D721Med (cell line): ENCODE results near the gene TMEM74B.

ENCODE experiments used
- DNase-seq: peaks from one replicate; pipeline ENCODE4 v3.0.0; 2011; ENCODE audit warnings: low spot score; ENCODE audit not compliant: insufficient read length
- FAIRE-seq: peaks from 2 replicates; lab custom pipeline; 2011; peaks lifted over from hg19 to GRCh38; lab: Jason Lieb, UNC
- CTCF ChIP-seq: IDR thresholded peaks from 2 replicates; pipeline ENCODE4 v1.5.1; 2012; ENCODE audit warnings: mild to moderate bottlenecking, control low read depth; ENCODE audit not compliant: insufficient read depth; ENCODE audit errors: missing control alignments

Gene TMEM74B

DNA sequence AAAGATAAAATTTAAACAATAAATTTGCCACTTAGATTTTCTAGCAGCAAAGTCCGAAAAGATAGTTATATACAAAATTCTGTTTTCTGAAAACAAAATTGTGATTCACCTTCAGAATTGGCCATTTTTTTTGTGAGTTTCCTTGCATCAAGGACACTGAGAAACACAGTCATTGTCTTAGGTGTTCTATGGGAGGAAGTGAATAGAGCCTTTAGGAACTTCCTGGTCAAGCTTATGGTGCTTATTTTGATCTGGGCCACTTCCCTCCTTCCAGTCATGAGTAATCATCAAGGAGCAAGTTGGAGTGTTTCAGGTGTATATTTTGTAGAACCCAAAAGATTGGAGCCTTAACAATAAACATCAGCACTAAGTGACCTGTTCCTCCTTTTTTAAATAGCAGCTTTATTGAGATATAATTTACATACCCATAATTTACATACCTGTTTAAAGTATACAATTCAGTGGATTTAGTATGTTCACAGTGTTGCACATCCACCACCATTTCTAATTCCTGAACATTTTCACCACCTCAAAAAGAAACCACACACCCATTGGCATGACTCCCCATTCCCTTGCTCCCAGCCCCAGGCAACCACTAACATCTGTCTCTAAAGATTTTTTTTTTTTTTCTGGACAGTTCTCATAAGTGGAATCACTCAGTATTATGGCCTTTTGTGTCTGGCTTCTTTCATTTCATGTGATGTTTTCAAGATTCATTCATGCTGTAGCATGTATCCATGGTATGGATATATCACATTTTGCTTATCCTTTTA is 17.6 kb downstream of the TMEM74B start:
- no peak for FAIRE-seq

DNA sequence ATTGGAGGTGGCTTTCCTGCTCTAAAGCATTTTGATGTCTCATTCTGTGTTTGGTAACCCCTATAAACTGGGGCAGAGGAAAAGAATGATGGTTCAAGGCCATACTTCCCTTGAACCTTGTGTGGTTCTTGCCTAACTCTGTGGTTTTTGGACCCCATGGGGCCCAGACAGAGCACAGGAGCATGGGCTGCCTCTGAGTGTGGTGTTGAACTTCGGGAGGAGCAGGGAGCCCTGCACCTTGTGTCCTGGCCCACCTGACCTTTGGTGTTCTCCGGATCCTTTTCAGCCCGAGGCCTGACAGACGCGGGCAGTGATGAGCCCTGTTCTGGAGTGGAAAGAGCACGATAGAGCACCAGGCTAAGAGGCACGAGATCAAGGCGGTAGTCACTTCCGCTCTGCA is 18.8 kb downstream of the TMEM74B start:
- FAIRE-seq, result no peak
- DNase-seq, result no peak
- no peak for TF ChIP-seq CTCF

More for the DNA sequence above, 17.6 kb downstream of the TMEM74B start:
- TF ChIP-seq CTCF, result no peak
- no peak for DNase-seq

GRCh38 chr20:1165521-1165920 is 19.3 kb downstream of the TMEM74B start:
- DNase-seq (no peak), FAIRE-seq (no peak)
- TF ChIP-seq CTCF, result no peak

GRCh38 chr20:1164871-1165270 is 19.9 kb downstream of the TMEM74B start:
- FAIRE-seq (no peak), DNase-seq (no peak)
- TF ChIP-seq CTCF, result no peak

DNA sequence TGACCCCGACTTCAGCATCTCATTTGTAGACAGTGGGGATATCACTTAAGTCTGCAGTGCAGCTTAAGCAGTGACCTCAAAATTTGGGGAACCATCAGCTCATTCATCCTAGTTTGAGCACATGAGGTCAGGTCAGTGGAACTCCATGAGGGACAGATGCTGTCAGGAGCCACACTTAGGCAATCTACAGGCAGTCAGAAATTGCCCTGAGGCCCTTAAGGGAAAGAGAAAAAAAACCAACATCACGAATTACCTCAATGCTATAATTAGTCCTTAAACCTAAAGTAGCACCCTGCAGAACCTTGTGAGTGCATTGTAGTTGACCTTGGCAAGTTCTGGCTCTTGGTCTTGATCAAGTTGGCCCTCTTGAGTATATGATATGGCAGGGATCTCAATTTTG is 21.1 kb downstream of the TMEM74B start:
- TF ChIP-seq CTCF, result no peak
- FAIRE-seq (no peak), DNase-seq (no peak)

DNA sequence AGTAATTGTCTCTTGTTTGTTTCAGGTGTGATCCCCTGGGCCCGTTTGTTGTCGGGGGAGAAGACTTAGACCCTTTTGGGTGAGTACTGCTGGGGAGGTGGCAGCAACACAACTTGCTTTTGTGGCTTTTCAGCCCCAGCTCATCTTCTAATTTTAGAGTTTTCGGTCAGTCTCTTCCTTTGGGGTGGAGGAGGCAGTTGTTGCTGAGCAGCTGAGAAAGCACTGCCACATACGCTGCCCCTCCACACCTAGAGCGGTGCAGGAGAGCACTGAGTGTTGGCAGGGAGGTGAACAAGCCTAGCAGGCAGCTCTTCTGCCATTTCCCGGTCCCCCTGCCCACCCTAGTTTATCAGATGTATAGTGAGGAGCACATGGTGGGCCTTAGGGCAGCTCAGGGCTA is 21.7 kb downstream of the TMEM74B start:
- no peak for FAIRE-seq
- no peak for TF ChIP-seq CTCF
- DNase-seq, result no peak

GRCh38 chr20:1160991-1161390 is 23.8 kb downstream of the TMEM74B start:
- FAIRE-seq (no peak), DNase-seq (no peak)
- no peak for TF ChIP-seq CTCF
